GM18858 (cell line): Measurements from ENCODE around the gene MRPS11.
"Not testable (repeated sequence)": the region's sequence is repeated elsewhere in the genome, so short reads cannot be mapped to it uniquely, and the experiment has no call there.

ENCODE experiments used
- ATAC-seq: cut with Tn5 transposase; IDR thresholded peaks from one replicate; pipeline ENCODE4 v1.9.1; 2021; ENCODE audit not compliant: unreplicated experiment

Gene MRPS11

DNA sequence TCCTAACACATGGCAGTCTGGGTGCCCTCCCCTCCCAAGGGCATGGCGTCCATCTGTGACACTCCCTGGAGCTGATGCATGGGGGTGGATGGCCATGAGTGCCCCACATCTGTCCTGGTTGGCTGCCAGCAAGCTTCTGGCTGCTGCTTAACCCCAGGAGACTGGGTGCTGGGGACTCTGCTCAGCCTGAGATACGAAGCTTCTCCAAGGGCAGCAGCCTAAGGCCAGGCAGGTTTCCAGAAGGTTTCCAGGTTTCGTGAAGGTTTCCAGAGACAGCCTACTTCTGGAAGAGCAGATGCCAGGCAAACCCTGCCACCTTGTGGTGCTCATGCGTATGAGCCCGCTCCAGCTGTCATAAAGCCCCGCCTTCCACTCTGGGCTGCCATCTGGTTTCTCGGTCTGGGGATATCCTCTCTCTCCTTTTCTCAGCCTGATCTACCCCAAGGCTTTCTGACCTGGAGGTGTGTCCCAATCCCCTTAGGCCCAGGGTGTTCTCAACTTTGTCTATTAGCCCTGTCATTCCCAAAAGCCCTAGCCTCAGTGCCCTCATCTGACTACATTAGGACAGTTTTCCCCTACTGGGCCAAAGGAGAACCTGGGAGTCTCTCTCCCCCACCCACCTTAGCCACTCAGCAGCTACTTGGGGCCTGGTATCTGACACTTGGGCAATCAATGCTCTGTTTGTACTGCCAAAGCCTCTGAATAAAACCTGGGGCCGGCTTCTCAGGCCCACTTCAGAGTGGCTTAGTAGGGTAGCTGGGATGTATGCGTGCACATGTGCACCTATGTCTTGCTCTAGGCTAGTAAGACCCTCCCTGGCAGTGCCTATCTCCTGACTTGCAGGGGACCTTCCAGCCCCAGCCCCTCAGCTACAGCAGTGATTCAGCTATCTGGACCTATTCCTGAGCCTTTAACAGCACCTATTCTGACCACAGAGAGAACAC, 12.4 kb upstream of the MRPS11 start:
- peak; percentile 78 for ATAC-seq

DNA sequence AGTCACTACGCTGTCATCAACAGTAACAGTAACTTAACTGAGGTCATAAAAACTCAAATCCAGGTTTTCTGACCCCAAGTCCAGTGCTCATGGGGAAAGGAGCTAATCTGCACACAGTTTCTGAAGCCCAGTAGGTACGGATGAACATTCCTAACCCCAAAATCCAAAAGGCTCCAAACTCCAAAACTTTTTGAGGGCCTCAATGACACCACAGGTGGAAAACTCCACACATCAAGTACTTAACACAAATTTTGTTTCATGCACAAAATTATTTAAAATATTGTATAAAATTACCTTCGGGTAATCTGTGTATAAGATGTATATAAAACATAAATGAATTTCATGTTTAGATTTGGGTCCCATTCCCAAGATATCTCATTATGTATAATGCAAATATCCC, 10.8 kb upstream of the MRPS11 start:
- ATAC-seq: no peak

DNA sequence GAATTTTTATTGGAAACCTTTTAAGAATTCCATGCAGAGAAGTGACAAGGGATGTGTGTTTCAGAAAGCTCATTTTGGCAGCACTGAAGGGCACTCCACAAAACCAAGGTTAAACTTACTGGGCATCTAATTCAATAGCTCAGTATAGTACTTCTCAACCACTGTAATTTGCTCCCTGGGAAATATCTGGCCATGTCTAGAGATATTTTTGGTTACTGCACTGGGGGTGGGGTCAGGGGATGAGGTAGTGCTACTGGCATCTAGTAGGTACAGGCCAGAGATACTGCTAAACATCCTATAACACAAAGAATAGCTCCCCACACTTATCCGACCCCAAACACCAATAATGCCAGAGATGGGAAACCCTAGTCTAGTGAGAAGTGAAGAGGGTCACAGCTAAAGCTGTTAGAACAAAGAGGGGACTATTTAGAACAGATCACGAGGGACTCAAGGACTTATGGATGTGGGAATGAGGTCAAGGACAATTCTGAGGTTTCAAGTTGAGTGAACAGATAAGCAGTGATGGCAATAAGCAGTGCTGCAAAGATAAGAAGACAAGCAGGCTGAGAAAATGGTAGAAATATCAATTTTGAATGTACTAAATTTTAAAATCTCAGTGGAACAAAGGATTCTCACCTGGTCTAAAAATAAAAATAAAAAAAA, 3.5 kb upstream of the MRPS11 start:
- ATAC-seq: no peak

DNA sequence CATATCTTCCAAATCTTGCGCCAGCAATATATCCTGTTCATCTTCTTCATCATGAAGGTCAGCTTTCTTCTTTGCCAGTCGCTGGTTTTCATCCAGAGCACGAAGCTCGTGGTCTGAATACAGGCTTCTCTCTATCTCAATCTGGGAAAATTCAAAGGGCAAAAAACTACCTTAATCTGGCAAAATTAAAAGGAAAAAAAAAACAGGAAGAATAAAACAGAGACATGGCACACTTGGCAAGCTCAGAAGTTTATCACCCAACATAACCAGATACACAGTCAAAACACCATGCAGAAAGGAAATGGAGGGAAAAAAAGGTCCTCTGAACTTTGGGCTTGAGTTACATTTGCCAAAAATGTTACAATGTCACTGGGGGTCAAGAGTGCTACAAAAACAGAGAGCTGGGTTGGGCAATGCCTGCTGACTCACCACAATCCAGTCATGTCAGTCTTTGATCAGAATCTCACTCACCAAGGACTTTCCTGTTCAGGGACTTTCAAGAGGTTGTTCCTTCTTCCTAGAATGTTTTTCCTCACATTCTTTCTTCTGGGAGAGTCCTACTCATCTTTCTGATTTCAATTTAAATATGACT, 1.8 kb upstream of the MRPS11 start:
- no peak for ATAC-seq

DNA sequence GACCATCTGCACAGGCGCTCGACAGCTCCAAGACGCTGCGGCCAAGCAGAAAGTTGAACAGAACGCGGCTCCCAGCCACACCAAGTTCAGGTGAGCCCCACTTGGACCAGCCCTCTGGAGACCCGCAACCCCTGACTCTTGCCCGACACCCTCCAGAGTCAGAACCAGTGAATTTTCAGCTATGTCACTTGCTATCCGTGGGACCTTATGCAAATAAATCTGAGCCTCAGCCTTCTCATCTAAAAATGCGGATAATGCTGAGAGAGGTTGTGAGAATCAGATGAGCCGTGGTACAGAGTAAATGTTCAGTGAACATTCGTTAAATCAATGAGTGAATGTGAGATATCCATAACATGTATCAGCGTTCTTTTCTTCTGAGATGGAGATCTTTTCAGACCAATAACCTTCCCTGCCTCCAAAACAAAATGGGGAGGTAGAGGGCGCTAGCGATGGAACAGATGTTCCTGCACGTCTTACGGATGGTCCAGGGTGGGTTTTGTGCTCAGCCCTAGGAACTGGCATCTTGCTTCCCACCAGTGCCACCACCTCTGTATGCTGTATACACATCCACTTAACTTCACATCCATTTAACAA, 524 bp downstream of the MRPS11 start:
- no peak for ATAC-seq

DNA sequence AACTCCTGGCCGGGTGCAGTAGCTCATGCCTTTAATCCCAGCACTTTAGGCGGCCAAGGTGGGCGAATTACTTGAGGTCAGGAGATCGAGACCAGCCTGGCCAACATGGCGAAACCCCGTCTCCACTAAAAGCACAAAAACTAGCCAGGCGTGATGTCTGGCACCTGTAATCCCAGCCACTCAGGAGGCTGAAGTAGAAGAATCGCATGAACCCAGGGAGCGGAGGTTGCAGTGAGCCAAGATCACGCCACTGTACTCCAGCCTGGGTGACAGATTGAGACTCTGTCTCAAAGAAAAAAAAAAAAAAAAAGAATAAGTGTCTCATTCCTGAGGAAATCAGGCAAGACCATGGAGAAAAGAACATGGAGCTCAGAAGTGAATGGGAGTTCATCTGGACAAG, 1.2 kb downstream of the MRPS11 start:
- not testable (repeated sequence) for ATAC-seq

DNA sequence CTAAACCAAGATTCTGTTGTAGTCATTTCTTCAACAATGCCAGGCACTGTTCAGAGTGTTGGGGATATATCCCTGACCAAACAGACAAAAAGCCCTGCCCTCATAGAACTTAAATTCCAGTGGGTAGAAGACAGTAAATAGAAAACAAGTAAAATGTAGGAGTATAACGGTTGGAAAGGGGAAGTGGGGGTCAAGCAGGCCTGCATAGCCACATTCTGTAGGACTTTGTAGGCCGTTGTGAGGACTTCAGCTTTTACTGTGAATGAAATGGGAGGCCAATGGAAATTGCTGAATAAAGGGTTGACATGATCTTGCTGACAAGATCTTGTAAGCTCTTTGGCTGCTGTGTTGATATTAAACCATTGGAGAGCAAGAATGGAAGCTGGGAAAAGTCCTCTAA, 1.8 kb downstream of the MRPS11 start:
- no peak for ATAC-seq

DNA sequence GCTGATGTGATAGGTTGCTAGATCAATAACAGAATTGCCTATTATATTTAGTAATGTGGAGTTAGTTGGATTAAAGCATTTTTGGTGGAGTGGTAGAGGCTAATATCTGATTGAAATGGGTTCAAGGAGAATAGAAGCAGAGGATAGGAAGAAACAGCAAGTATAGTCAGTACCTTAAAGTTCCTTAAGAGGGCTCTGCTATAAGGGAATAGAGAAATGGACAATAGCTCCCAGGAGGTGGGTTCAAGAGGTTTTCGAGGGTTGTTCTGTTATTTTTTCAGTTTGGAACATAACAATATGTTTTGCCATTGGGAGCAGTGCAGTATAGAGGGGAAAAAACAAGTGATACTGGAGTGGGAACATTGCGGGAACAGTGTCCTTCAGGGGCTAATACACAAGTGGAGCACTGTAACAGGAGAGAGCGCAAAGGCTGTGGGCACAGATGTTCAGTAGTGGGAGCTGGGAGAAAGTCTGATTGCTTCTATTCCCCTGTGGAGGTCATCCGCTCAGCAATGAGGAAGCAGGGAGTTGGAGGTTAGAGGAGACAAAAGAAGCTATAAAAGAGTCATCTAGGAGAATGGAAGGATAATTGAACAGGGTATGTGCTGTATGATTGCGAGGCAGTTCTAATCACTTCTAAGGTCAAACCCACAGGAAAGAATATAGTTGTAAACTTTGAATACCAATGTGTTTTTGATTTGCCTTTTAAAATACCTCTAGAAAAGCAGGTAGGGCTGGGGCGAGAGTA, 3.3 kb downstream of the MRPS11 start:
- ATAC-seq: no peak

DNA sequence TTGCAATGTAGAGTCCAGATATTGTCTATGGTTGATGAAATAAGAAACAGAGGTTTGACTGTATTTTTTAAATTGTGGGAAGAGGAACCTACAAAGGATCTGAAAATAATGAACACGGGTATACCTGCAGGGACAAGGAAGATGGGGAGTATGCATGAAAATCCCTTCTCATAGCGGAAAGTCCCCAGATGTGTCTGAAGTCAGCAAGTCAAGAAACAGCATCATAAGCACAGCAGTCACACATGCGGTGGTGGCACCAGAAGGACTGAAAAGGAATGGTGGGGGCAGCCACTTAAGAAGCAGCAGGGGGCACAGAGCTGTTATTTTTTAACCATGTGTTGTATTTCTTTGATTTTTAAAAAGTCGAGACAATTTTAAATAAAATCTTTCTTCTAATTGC, 4.7 kb downstream of the MRPS11 start:
- ATAC-seq: no peak

DNA sequence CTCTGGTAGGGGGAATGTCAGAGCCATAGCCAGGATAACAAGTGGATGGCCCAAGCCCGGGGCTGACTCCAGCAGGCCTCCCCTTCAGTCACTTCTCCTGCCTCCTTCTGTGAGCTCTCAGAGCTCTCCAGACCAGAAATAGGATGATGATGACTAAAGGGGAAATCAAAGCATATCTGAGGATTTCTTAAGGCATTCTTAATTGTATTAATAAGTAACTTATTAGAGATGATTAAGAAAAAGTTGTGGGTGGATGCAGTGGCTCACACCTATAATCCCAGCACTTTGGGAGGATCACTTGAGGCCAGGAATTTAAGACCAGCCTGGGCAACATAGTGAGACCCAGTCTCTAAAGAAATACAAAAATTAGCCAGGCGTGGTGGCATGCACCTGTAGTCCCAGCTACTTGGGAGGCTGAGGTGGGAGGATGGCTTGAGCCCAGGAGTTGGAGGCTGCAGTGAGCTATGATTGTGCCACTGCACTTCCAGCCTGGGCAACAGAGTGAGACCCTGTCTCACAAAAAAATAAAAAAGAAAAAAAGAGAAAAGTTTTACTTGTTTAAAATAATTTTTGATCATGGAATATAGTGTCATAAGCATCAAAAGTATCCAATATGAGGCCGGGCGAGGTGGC, 6.3 kb downstream of the MRPS11 start:
- not testable (repeated sequence) for ATAC-seq

DNA sequence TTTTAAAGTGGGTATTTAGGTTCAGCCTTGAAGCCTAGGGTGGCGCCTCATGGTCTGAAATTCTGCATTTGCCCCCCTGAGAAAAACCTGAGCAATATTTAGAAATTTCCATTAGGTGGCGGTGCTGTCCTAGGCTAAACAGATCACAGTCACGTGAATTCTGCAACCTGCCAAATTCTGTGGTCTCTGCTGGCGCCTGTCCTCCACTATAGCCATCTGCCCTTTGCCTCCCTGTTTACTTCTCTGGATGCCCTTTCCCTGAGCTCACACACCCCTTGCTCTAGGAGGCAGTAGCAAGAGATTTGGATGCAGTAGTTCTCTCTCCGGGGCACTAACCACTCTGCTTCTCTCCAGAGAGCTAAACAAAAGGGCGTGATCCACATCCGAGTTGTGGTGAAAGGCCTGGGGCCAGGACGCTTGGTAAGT, 9.1 kb downstream of the MRPS11 start:
- no peak for ATAC-seq

DNA sequence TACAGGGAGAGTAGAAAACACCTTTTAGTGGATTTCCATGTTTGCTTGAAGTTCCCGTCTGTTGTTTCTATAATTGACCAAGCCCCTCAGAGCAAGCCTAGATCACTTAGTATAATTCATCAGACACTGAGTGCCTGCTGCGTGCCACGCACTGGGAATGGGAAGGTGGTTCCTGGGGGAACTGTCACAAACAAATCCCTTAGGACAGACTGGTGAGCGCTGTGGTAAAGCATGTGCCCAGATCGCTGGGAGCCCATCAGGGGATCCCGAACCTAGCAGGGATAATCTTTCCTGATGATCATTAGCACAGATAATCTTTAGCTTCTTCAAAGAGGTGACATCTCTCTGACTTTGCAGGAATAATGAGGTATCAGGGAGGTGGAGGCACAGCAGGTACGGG, 9.6 kb downstream of the MRPS11 start:
- no peak for ATAC-seq

DNA sequence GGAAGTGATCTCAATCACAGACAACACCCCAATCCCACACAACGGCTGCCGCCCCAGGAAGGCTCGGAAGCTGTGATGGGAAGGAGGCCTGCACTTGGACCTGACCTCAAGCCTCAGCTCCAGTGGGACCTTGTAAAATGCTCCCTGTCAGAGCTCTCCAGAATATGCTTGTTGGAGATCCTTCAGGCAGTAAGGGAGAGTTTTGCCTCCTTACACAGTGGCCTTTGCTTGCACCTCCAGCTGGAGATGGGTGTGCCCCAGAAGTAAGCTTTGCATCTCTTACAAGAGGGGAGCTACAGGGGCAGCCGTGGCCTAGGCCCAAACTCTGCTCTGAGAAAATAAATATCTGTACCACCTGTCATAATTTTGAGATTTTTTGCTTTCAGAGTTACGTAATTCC, 10.4 kb downstream of the MRPS11 start:
- ATAC-seq: no peak

DNA sequence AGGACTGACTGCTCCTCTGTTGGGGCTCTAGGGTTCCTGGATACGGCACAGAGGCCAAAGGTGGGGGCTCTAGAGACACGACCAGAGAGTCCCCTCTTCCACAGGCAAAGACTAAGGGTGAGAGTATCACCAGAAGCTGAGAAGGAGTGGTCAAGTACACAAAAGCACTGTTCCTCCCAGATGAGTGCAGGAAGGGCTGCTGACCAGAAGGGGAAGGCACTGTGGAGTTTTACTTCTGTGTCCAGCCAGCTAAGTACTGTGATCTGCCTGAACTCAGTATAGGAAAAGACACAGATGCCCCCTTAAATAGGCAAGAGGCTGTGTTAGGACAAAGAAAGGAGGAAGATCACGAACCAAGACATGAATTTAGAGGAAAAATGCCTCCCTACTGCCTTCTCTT, 11.7 kb downstream of the MRPS11 start:
- ATAC-seq: no peak

DNA sequence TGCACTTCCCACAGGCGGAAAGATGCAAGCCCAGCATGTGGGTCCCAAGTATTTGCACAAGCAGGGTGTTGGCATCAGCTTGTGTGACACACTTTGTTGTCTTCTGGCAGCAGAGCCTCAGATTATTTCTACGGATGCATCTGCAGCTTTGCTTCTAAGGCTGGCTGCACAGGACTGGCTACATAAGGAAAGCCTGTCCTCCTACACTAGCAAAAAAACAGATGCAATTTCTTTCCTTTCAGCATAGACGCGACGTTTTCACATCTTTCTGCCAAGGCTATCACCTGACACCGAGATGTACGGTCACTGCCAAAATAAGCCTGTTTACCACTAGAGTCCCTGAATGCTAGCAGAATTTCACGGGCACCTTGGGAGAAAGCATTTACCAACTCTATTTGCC, 13.5 kb downstream of the MRPS11 start:
- no peak for ATAC-seq

DNA sequence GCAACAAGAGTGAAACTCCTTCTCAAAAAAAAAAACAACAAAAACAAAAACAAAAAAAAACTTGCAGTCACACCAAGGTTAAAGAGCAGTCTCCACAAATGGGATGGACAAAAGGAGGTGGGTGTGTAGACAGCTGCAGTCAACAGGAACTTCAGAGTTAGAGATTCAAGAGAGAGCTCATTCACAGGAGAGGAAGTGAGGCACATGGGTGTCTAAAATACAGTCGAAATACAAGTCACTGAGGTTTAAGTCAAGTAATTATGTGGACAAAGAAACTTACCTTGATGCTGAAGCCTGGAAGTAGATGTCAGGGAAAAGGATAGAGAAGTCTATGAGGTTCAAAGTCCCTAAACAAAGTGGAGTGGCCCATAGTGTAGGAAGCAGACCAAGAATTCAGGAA, 14.8 kb downstream of the MRPS11 start:
- ATAC-seq: no peak

DNA sequence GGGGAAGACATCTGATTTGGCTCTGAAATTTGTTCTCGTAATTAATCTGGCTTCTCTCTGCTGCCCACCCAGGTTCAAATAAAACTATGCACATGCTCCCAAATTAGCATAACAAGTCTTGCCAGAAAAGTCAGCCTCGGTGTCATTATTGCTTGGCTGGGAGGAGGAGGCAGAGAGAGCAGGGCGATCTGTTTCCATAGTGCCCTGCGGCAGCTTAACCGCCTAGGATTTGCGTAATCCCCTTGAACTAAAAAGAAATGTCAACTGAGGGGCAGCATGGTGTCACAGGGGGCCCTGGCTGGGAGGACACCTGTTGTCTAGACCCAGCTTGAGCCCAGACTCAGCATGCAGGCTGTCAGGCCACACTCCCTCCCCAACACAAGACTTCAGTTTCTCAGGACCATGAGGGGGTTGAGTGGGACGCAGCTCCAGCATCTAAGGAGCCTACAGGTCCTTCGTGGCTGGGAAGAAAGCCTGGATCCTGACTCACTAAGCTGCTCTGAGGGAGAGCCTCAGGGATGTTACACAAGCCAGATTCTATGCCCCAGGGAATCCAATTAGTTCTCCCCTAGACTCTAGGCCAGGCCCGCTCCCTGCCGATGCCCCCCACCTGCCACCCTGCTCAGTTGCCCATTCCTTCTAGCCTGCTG, 17.3 kb downstream of the MRPS11 start:
- ATAC-seq: no peak

DNA sequence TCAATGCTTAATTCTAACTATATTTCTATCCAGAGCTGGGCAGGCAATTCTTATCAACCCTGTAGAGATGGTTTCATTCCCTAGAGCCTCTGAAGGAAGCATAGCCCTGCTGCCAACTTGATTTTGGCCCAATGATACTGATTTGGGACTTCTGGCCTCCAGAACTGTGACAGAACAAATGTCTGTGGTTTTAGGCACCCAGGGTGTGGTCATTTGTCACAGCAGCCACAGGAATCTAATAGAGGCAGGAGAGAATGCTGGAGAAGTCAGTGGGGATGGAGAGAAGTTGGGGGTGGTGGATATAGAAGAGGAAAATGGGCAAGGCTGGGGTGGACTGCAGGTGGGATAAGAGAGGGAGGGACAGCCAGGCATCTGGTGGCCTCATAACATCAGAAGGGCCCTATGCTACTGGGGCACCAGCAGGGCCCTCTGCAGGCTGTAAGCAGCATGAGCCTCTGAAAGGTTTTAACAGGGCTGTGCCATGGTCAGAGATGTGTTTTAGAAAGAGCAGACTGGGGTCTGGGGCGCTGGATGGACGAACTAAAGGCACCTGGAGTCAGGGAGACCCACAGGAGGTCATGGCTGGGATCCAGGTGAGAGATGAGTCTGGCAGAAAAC, 19.8 kb downstream of the MRPS11 start:
- ATAC-seq: no peak

DNA sequence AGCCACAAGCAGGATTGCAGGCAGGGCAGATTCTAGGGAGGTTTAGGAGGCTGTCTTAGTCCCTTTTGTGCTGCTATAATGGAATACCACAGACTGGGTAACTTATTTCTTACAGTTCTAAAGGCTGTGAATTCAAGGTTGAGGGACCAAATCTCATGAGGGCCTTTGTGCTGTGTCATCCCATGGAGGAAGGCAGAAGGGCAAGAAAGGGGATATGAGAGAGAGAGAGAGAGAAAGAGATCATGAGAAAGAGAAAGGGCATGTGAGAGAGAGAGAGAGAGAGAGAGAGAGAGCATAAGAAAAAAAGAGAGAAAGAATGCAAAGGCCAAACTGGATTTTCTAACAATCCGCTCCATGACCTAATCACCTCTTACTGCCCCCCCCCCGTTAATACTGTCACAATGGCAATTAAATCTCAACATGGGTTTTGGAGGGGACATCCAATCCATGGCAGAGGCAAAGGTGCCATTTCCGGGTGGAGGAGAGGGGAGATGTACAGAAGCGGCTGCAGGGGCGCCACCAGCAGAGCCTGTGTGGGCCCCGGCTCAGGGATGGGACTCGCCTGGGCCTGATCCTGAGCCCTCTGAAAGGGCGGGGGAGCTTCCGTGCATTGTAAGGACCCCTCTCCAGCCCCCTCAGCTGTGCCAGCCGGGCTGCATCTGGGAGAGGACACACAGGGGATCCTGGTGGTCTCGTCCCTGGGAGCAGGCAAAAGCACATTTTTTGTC, 20.5 kb downstream of the MRPS11 start:
- ATAC-seq: no peak
